Ramos (cell line): ENCODE results near the gene MFNG.
"Not testable (repeated sequence)": the region's sequence is repeated elsewhere in the genome, so short reads cannot be mapped to it uniquely, and the experiment has no call there.

Experiments
- in situ Hi-C: fragments of 300-500 bp; cut with MboI; formaldehyde crosslinking; loops from one replicate; pipeline ENCODE4 v1.14.3; 2022; ENCODE audit warnings: low sequenced_read_pairs; ENCODE audit not compliant: unreplicated experiment

The MFNG gene

DNA sequence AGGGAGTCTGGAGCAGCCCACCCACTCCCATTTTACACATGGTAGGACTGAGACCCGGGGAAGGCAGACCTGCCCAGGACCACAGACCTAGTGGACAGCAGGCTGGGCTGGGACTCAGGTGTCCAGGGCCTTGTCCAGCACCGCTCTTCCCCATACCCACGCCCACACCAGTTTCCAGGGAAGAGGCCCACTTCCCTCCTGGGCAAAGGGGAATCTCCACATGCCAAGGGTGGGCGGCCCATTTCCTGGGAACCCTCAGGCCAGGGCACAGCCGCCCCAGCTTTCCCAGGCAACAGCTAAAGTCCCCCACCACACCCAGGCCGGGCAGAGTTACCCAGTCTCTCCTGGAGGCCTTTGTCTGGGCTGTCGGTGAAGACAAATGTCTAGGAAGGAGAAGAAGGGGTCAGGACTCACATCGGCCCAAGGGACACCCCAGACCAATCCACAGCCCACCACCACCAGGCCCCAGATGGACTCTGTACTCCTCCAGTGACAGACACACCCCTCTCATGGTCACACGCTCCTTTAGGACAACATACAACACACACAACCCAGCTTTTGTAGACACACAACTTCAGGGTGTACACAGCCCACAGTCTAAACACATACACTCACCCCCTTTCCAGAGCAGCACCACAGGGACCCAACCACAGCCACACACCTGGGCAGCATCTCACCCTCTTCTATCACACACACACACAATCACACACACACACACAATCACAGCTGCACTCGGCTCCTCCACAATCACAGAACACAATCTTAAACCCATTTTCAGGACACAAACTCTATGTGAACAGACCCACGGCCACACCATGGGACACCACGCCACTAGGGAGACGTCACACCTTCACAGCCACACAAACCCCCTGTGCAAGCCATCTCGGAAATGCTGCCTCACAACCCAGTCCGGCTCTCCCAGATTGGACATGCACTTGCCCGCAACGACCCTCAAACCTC is 5.5 kb downstream of the MFNG start:
- in situ Hi-C loops, result loop anchor here (25.0 kb wide), 1 partner anchor 1093 kb away; the partner anchor contains the start of gene MYH9

GRCh38 chr22:37479196-37479595 is 7.0 kb downstream of the MFNG start:
- in situ Hi-C loops, result loop anchor here (25.0 kb wide), 1 partner anchor 1092 kb away; the partner anchor contains the start of gene MYH9

DNA sequence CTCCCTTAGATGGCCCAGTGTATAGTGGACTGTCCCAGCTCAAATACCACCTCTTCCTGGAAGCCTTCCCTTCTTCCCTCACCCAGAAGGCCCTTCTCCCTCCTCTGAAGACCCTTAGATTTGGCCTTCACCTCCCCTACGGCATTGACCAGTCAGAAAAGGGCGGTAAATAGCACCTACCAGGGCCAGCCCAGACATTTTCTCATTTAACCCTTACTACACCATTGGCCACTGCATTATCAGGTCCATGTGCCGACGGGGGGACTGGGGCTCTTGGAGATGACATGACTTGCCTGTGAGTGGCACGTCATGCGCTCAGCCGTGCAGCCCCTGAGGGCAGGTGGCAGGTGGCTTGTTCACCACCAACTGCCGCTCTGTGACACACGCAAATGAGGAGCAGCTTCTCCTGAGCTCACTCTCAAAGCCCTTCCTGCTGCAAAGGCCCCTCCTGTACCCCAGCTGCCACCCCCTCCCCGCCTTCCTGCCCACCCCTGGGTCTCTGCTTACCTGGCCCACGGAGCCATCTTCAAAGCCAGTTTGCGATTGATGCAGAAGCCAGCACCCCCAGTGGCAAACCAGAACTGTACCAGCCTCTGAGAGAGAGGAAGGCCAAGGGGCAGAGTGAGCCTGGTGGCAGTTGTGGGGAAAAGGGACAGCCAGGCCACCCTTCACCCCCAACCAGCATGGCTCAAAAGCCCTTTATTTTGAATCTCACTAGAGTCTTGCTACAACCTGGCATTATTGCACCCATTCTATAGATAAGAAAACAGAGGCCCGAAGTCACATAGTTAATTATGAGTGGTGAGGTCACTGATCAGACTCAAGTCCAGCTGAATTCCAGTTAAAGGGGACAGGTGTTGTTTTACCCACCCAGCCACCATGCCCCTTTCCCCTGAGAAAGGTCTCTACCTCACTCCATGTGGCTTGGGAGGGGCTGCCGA is 9.5 kb downstream of the MFNG start:
- in situ Hi-C loops, result loop anchor here (25.0 kb wide), 1 partner anchor 1089 kb away; the partner anchor contains the start of gene MYH9

- in situ Hi-C loops, result loop anchor here (25.0 kb wide), 1 partner anchor 1087 kb away; the partner anchor contains the start of gene MYH9
These were observed 11.6 kb downstream of the MFNG start for GRCh38 chr22:37474447-37475090.

DNA sequence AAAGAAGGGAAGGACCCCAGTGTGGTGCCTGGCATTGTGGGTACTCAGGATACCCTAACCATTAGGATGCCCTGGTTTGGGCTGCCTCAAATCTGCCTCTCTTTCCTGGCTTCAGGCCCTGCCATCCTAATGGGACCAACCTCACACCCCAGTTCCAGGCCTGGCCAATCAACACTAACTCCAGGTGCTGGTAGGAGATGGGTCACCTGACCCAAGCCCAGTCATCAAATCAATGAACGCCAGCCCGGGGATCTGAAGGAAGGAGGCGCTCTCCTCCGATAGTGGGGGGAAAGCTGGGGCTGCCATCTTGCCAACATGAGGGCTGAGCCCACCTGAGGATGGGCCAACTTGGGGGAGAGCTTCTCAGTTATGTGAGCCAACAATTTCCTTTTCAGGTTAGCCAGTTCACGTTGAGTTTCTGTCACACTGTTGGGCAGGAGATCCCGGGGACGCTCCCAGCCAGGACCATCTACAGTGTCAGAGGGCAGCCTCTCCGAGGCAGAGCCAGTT is 12.7 kb downstream of the MFNG start:
- in situ Hi-C loops, result no loop called here

- in situ Hi-C loops, result no loop called here
These were observed 13.7 kb downstream of the MFNG start for GRCh38 chr22:37472418-37473006.

DNA sequence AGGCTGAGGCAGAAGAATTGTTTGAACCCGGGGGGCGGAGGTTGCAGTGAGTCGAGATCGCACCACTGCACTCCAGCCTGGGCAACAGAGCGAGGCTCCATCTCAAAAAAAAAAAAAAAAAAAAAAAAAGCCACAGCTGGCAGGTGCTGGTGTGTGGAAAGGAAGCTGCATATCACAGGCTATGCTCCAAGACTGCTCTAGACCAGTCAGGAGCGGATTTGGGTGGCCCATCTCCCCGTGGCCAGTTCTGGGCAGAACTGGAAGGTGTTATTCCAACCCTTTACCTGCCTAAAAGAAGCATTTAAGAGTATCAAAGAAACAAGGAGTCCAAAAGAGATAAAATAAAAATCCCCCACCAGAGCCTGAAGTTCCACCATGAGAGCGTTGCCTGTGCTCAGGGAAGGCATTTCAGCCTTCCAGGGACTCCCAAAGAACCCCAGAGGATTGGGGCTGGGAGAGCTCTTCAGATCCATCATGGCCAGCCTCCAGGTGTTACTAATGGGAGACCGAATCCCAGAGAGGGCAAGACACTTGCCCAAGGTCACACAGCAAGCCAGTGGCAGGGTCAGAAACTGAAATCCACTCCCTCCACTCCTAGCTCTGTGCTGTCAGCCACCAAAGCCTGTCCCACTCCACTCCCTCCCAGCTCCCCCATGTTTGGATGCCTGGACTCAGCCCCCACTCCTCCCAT is 14.3 kb downstream of the MFNG start:
- in situ Hi-C loops, result no loop called here

DNA sequence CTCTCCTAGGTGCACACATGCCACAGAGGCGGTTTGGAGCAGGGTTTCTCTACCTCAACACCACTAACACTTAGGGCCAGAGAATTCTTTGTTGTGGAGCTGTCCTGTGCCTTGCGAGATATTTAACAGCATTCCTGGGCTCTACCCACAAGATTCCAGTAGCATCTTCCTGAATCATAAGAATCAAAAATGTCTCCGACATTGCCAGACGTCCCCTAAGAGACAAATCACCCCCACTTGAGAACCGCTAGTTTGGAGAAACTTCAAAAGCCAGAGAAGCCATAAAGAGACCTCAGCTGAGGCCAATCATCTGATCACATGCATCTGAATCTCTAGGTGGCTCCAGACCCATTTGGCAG is 16.1 kb downstream of the MFNG start:
- in situ Hi-C loops, result no loop called here

DNA sequence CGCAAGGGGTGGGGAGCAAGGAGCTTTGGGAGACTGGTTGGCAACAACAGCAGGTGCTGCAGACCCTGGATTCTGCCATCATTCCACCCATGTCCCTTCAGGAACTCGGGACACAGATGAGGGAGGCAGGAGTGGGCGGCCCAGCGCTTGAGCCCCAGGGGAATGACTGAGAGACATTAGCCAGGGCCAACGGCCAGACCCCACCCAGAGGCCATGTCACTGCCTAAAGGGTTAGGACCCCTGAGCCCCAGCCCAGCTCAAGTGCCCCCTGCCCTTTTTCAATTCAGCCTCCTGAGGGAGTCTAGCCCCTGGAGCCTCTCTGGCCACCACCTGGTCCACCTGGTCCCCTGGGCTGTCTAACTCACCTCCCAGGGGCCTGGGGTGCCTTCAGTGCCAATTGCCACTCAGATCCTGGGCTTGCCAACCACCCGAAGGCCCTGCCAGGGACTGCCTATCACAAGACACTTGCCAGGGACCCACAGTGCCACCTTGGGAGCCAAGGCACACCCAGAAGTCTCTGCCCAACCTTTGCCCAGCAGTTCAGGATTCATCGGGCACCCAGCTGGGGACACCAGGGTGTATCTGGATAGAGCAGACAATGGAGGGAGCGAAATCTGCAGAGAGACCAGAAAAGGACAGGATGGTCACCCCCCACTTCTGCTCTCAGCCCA is 16.6 kb downstream of the MFNG start:
- in situ Hi-C loops, result no loop called here

- in situ Hi-C loops, result not testable (repeated sequence)
These were observed 17.9 kb downstream of the MFNG start for GRCh38 chr22:37468201-37468695.

DNA sequence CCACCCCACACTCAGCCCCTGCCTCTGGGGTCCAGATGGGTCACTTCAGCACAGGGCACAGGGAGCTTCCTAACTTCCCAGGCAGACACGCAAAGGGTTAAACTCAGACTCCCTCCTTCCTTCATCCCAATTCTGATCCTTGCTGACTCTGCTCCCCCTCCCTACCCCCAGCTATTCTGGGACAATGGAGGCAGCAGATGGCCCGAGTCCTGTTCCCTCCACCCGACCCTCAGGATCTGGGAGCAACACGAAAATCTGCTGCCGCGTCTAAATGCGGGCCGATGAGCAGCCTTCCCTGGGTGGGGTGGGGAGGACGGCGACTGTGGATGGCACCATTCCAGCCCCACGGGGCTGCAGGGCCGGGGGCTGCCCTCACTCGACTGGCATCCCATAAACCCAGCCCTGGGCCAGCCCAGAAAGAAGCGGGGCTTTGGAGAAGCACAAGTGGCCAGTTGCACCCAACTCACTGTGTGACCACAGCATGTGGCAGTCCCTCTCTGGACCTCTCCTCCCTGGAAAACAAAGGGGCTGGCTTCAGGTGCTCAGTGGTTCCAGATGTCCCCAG is 18.7 kb downstream of the MFNG start:
- in situ Hi-C loops, result no loop called here

DNA sequence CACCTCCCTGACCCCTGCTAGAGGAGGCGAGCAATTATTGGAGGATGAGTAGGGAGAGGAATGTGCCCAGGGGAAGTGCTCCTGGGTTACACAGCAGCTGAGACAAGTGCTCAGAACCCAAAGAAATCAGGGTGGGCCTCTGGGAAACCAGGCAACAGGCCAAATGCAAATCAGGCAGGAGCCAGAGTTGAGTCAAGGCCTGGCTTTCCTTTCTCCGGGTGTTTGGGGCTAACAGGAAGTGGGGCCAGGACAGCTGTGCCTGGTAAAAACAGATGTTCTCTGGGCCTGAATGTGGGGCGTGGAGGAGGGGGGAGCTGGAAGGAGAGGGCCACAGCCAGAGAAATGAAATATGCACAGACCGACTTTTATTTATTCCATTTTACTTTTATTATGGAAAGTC is 22.0 kb downstream of the MFNG start:
- in situ Hi-C loops, result no loop called here

DNA sequence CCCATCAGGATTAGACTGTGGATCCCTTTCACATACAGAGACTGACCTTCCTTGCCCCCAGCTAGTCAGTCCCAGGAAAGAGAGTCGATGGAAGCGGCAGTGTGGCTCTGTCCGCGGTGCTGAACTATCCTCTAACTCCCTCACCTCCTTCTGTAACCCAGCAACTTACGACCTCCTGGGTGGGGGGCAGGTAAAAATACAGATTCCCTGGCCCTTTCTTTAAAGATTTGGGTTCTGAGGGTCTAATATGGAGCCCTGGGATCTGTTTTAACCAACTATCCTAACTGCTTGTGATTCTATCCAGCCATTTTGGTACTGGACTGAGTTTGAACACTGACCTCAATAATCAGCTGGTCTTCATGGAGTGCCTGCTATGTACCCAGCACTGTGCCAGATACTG is 23.2 kb downstream of the MFNG start:
- in situ Hi-C loops, result no loop called here

GRCh38 chr22:37462436-37462835 is 23.7 kb downstream of the MFNG start:
- in situ Hi-C loops, result no loop called here

GRCh38 chr22:37461961-37462360 is 24.2 kb downstream of the MFNG start:
- in situ Hi-C loops, result no loop called here

DNA sequence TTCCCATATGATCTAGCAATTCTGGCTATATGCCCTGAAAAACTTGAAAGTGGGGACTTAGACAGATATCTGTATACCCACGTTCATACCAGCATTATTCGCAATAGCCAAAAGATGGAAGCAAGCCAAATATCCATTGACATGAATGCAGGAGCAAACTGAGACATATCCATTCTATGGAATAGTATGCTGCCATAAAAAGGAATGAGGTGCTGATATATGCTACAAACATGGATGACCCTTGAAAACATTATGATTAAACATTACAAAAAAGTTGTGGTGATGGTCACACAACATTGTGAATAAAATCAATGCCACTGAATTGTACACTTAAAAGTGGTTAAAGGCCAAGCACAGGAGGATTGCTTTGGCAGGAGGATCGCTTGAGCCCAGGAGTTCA is 25.5 kb downstream of the MFNG start:
- in situ Hi-C loops, result no loop called here

DNA sequence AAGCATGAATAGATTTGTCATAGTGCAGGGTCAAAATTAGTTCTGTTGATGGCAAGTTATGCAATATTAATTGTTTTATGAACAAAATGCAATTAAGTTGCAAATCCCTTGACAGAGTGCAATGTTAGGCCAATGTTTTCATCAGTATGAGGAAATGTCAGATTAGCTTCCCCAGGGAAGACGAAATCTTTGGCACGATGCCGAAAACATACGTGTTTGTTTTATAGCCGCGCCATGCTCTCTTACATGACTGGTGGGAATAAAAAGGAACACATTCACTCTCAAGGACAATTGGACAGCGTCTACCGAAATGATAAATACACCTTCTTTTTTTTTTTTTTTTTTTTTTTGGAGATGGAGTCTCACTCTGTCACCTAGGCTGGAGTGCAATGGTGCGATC is 27.0 kb downstream of the MFNG start:
- in situ Hi-C loops, result no loop called here
